Heart right ventricle (tissue), 16 donors: Measurements from ENCODE around the gene POM121. TPM values are rescaled to one million over a fixed set of nuclear protein-coding genes. Genes with fewer than 3 reads are reported as not detected.
A peak's percentile ranks its signal among the peaks of the same experiment; 100 is the strongest.
"Not testable (repeated sequence)": the region's sequence is repeated elsewhere in the genome, so short reads cannot be mapped to it uniquely, and the experiment has no call there.

Experiments used
- ATAC-seq, 8 donors: fragments of 200-7000 bp; cut with Tn5 transposase; one replicate each; pipeline ENCODE4 v1.9.1; 2020; ENCODE audit warnings: mild to moderate bottlenecking in 8 of 8, moderate library complexity in 8 of 8, moderate number of reproducible peaks in 1 of 8
- DNase-seq, 2 donors: peaks; one replicate each; pipeline ENCODE4 v3.0.0-alpha.2; 2020
- H3K27ac ChIP-seq, 10 donors: fragments of 200-600 bp; sonication (generic) in 2 of 10; one replicate each; pipeline versions ENCODE4 v1.5.0 to v1.8.0; 2020 to 2022; ENCODE audit warnings: mild to moderate bottlenecking in 3 of 10
- H3K27me3 ChIP-seq, 7 donors: fragments of 200-600 bp; one replicate each; pipeline ENCODE4 v1.8.0; 2021 to 2022; ENCODE audit warnings: mild to moderate bottlenecking in 2 of 7
- H3K36me3 ChIP-seq, 9 donors: fragments of 200-600 bp; sonication (generic) in 1 of 9; one replicate each; pipeline versions ENCODE4 v1.5.0 to v1.8.0; 2020 to 2022; ENCODE audit warnings: mild to moderate bottlenecking in 2 of 9
- H3K4me1 ChIP-seq, 9 donors: fragments of 200-600 bp; sonication (generic) in 1 of 9; one replicate each; pipeline versions ENCODE4 v1.5.0 to v1.8.0; 2020 to 2022; ENCODE audit warnings: mild to moderate bottlenecking in 4 of 9
- H3K4me3 ChIP-seq, 10 donors: fragments of 200-600 bp; sonication (generic) in 2 of 10; one replicate each; pipeline versions ENCODE4 v1.5.0 to v1.8.0; 2020 to 2022; ENCODE audit warnings: mild to moderate bottlenecking in 7 of 10, moderate library complexity in 2 of 10
- H3K9me3 ChIP-seq, 11 donors: fragments of 200-600 bp in 10 of 11; sonication (generic) in 2 of 11; one replicate each; pipeline versions ENCODE4 v1.5.0 to v1.8.0; 2013 to 2022; ENCODE audit warnings: mild to moderate bottlenecking in 2 of 11, control low read depth in 1 of 11, moderate library complexity in 1 of 11
- WGBS, 2 donors: extraction: QIAGEN DNeasy Blood & Tissue Kit; methylation state at CpG; one replicate each; pipeline ENCODE4 v1.1.7; 2013; ENCODE audit warnings: inconsistent platforms in 1 of 2; 5-methylcytosine and 5-hydroxymethylcytosine counted together
- intact Hi-C, 10 donors: fragments of 100-400 bp; cut with DNase I; formaldehyde crosslinking; loops; one replicate each; pipeline versions ENCODE4 v1.11.1 to v1.14.2; 2022
- polyA plus RNA-seq, 2 donors: library from polyadenylated mRNA; stranded (reverse); fragments of 200-250 nt; gene quantifications; one replicate each; pipeline ENCODE4 v1.2.3, GENCODE V29; 2013
- total RNA-seq, 10 donors: library from RNA; stranded (reverse); fragmentation: NEBNext Ultra II Directional in 3 of 10; extraction: Animal tissue kit (Norgen Biotek cat#: 25700) in 3 of 10; gene quantifications; one replicate each; pipeline versions ENCODE4 v1.2.1 to v1.2.4, GENCODE V29; 2021 to 2023
- TF ChIP-seq, protein P1 (sequence below), 9 donors: fragments of 200-600 bp; sonication (generic) in 2 of 9; IDR thresholded peaks; one replicate each; pipeline versions ENCODE4 v1.5.0 to v1.8.0; 2021 to 2022; ENCODE audit warnings: antibody characterized with exemption in 9 of 9, mild to moderate bottlenecking in 5 of 9, moderate library complexity in 1 of 9
- donor health status: Arrhythmogenic right ventricular cardiomyopathy.
- donor health status: ischemic (EF 13 %, LVEDD 7.1; RV severe dilation, severe dysfunction).
- donor health status: healthy with polysubstance abuse.
- donor health status: DM: no; HTN: yes; CAD: no.
- donor health status: DM: no; HTN: no; CAD: no.
- donor health status: ischemic (EF 25% LVEDD 6.9; RV normal size, moderate dysfunction).
- donor health status: ischemic (EF 25% LVEDD 5.7; RV mildly dilated, moderate dysfunction).
- donor health status: healthy.
- donor health status: DM: yes; HTN: yes; CAD: no.
- donor health status: Ischemic cardiomyopathy.
- donor health status: ischemic (EF 35%, LVEDD 5.7; RV mildly dilated, moderate dysfunction).
- donor health status: nonischemic (EF 11% LVEDD 7.7; RV severe dilation, severe dysfunction).
- donor health status: DM: yes; HTN: yes; CAD: no.
- donor health status: PGD.
- donor health status: ischemic (EF 29% LVEDD 5.4; RV normal size, mild dysfunction).
- donor health status: nonischemic (EF 23%, LVEDD 6.1; RV moderate dilation, normal function).

Gene POM121
- total and polyA plus RNA-seq, 12 donors, result 8.1 to 23.5 (median 17.8) TPM

DNA sequence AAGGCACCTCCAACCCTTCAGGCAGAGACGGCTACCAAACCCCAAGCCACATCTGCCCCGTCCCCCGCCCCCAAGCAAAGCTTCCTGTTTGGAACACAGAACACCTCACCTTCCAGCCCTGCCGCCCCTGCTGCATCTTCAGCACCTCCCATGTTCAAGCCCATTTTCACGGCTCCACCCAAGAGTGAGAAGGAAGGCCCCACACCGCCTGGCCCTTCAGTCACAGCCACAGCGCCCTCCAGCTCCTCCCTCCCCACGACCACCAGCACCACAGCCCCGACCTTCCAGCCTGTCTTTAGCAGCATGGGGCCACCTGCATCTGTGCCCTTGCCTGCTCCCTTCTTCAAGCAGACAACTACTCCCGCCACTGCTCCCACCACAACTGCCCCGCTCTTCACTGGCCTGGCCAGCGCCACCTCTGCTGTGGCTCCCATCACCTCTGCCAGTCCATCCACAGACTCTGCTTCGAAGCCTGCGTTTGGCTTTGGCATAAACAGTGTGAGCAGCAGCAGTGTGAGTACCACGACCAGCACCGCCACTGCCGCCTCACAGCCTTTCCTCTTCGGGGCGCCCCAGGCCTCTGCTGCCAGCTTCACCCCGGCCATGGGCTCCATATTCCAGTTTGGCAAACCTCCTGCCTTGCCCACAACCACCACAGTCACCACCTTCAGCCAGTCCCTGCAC lies 17.3 kb downstream of the POM121 start:
- 87 to 88% methylated on average over 6 of the region's 20 CpGs for WGBS, 2 donors
- H3K4me1 ChIP-seq, H3K27me3 ChIP-seq, ATAC-seq, H3K27ac ChIP-seq, intact Hi-C loops, H3K9me3 ChIP-seq, DNase-seq, H3K4me3 ChIP-seq: not testable (repeated sequence)
- H3K36me3 ChIP-seq, result peaks cover 0 to 49% (median 10%) of the 10 kb centered on the region in 9 donors

DNA sequence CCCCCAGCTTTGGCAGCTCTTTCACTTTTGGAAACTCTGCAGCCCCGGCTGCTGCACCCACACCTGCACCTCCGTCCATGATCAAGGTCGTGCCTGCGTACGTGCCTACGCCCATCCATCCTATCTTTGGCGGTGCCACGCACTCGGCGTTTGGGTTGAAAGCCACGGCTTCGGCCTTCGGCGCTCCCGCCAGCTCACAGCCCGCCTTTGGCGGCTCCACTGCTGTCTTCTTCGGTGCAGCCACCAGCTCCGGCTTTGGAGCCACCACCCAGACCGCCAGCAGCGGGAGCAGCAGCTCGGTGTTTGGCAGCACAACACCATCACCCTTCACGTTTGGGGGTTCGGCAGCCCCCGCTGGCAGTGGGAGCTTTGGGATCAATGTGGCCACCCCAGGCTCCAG lies 18.1 kb downstream of the POM121 start:
- H3K27me3 ChIP-seq, H3K27ac ChIP-seq, H3K9me3 ChIP-seq, DNase-seq, H3K4me1 ChIP-seq, intact Hi-C loops, ATAC-seq, H3K4me3 ChIP-seq: not testable (repeated sequence)
- H3K36me3 ChIP-seq, result peaks cover 0 to 48% (median 8%) of the 10 kb centered on the region in 9 donors
- 97 to 98% methylated on average over 18 to 25 of the region's 25 CpGs for WGBS, 2 donors

DNA sequence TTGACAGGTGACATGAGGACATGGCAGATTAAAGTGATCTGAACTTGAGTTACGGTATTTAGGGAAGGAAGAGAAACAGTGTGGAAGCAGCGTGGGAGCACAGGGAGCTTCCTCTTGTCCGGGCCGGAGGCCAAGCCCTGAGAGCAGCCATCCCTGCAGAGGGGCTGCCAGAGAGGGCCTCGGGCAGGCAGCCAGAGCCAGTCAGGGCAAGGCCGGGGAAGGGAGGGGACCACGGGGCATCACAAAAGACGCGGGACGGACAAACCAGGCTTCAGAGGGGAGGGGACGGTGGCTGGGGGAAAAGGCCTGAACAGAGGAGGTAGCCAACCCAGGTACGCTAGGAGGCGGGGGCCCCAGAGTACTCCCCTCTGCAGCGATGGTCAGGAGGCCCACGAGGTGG lies 20.0 kb downstream of the POM121 start:
- H3K27me3 ChIP-seq, H3K9me3 ChIP-seq, H3K27ac ChIP-seq, H3K4me1 ChIP-seq, H3K4me3 ChIP-seq, intact Hi-C loops: not testable (repeated sequence)
- peak in 1 of 2 donors; percentile 22 for DNase-seq
- 4 to 35% methylated on average over 8 to 9 of the region's 15 CpGs for WGBS, 2 donors
- ATAC-seq, result peak; percentile 63 to 84 (median 75)
- peaks cover 0 to 47% (median 0%) of the 10 kb centered on the region in 9 donors for H3K36me3 ChIP-seq

DNA sequence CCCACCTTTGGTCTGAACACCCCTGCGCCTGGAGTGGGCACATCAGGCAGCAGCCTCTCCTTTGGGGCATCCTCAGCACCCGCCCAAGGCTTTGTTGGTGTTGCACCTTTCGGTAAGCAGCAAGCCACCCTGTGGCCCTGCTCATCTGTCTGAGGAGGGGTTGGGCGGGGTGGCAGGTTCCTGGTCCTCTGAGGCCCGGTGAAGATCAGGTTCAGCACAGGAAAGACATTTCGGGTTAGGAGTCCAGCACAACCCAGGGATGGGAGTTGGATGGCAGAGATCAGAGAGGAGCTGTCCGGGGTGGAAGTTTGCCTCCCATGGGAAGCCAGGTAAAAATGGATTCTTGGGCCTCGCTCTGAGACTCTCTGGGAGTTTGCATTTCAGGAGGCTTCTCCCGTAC lies 20.7 kb downstream of the POM121 start:
- peaks cover 0 to 45% (median 0%) of the 10 kb centered on the region in 9 donors for H3K36me3 ChIP-seq
- WGBS, 2 donors, result 78 to 91% methylated on average over 6 to 9 of the region's 9 CpGs
- intact Hi-C loops, H3K4me3 ChIP-seq, H3K4me1 ChIP-seq, H3K27me3 ChIP-seq, DNase-seq, H3K27ac ChIP-seq, H3K9me3 ChIP-seq: not testable (repeated sequence)
- ATAC-seq, result peak in 1 of 8 donors; percentile 4

DNA sequence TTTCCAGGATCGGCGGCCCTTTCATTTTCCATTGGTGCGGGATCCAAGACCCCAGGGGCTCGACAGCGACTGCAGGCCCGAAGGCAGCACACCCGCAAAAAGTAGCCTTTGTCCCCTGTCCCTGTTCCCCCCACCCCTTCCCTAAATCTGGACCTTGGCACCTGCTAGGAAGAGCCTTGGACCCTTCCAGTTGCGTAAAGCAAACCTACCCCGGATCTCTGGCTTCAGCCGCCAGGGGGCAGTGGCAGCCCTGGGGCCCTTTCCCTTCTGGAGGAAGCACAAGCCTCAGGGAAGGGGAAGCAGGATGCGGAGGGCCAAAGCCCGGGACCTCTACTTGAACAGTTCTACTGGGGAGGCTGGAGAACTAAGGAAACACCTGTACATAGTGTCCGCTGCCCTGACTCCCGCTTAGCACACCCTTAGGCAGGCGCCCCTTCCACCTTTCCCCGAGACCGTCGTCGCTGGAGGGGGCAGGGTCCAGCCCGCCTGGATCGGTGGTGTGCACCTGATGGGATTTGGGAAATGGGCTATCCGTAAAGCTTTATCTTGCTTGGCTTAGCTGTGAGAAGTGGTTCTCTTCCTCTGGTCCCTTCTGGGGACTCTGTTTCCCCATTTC lies 21.3 kb downstream of the POM121 start:
- ATAC-seq, result peak in 3 of 8 donors; percentile 6 to 25 (median 17)
- intact Hi-C loops, H3K27ac ChIP-seq, DNase-seq, H3K27me3 ChIP-seq, H3K4me3 ChIP-seq, H3K9me3 ChIP-seq, H3K4me1 ChIP-seq: not testable (repeated sequence)
- 83 to 84% methylated on average over 20 to 22 of the region's 22 CpGs for WGBS, 2 donors
- peaks cover 0 to 42% (median 0%) of the 10 kb centered on the region in 9 donors for H3K36me3 ChIP-seq
- TF ChIP-seq, protein P1, sequence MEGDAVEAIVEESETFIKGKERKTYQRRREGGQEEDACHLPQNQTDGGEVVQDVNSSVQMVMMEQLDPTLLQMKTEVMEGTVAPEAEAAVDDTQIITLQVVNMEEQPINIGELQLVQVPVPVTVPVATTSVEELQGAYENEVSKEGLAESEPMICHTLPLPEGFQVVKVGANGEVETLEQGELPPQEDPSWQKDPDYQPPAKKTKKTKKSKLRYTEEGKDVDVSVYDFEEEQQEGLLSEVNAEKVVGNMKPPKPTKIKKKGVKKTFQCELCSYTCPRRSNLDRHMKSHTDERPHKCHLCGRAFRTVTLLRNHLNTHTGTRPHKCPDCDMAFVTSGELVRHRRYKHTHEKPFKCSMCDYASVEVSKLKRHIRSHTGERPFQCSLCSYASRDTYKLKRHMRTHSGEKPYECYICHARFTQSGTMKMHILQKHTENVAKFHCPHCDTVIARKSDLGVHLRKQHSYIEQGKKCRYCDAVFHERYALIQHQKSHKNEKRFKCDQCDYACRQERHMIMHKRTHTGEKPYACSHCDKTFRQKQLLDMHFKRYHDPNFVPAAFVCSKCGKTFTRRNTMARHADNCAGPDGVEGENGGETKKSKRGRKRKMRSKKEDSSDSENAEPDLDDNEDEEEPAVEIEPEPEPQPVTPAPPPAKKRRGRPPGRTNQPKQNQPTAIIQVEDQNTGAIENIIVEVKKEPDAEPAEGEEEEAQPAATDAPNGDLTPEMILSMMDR (IDR thresholded peaks at IDR 0.05), result peak in 6 of 9 donors; percentile 21 to 48 (median 27)

DNA sequence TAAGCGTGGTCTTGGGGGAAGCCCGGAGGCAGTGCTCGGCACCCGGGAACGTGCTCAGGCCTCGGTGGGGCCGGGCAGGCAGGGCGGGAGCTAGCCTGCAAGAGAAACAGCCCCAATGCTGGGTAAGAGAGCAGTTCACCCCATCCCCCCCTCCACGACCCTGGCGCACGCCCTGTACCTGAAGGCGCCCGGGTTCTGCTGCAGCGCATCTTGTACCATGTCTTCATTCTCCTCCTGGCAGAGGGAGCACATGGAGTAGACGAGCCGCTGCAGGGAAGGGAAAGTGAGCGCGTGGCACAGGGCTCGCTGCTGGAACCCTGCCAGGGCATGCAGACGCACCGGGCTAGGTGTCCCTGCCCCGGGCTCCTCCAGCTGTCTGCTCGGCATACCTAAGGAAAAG lies 23.8 kb downstream of the POM121 start:
- 72 to 78% methylated on average over 15 of the region's 23 CpGs for WGBS, 2 donors
- H3K27ac ChIP-seq, ATAC-seq, H3K9me3 ChIP-seq, H3K27me3 ChIP-seq, H3K4me1 ChIP-seq, intact Hi-C loops, DNase-seq, H3K4me3 ChIP-seq: not testable (repeated sequence)
- peaks cover 0 to 33% (median 0%) of the 10 kb centered on the region in 9 donors for H3K36me3 ChIP-seq

DNA sequence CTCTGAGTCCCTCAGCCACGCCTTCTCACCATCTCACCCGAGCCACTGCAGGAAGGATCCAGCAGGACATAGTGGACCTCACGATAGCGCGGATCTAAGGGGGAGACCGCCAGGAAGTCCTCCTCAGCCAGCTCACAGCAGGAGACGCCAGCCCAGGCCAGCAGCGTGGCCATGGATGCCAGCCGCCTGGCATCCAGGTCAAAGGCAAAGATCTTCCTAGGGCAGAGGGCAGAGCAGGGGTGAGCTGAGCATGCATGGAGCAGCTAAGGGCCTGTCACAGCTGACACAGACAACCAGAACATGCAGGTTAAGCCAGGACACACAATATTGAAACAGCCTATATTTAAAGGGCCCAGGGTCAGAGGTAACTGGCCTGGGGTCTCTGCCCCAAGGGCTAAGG lies 24.4 kb downstream of the POM121 start:
- ATAC-seq, H3K27me3 ChIP-seq, intact Hi-C loops, H3K4me1 ChIP-seq, H3K9me3 ChIP-seq, H3K27ac ChIP-seq, DNase-seq, H3K4me3 ChIP-seq: not testable (repeated sequence)
- H3K36me3 ChIP-seq, result peaks cover 0 to 31% (median 0%) of the 10 kb centered on the region in 9 donors
- 79 to 81% methylated on average over 9 of the region's 9 CpGs for WGBS, 2 donors

DNA sequence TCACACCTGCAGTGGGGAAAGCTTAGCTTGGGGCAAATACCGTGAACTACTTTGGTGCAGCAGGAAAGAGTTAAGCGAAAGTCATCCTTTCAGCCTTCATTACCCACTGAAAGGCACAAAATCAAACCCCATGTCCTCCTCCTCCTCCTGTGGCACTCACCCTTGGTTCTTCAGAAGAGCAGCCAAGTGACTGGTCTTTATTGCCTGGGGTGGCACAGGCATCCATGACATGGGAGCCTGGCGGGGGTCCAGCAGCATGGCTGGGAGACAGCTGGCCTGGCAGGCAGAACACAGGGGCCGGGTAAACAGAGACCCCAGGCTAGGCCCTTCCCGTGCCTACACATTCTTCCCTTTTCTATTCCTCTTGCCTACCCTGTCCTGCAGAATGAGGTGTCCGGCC lies 24.8 kb downstream of the POM121 start:
- H3K27me3 ChIP-seq, intact Hi-C loops, H3K4me3 ChIP-seq, H3K27ac ChIP-seq, H3K9me3 ChIP-seq, H3K4me1 ChIP-seq: not testable (repeated sequence)
- DNase-seq, result peak; percentile 32 to 43
- WGBS, 2 donors, result 63 to 80% methylated on average over 4 of the region's 6 CpGs
- peaks cover 0 to 31% (median 0%) of the 10 kb centered on the region in 9 donors for H3K36me3 ChIP-seq
- peak in 1 of 8 donors; percentile 15 for ATAC-seq

DNA sequence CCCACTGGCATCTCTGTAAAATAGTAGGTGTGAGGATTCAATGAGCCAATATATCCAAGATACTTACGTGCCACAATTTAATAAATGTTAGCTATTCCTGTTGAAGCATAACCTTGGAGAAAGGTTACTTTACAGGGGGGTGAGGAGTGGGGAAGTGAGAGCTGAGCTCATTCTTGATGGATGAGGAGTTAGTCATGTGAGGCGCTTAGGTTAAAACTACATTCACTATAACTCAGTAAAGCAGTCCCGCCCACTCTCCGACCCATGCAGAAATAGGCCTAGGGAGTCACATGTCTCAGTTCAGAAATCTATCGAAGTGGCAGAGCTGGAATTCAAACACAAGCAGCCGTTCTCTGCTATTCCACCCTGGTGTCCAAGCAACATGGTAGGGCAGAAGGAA lies 25.5 kb downstream of the POM121 start:
- H3K27ac ChIP-seq, H3K9me3 ChIP-seq, intact Hi-C loops, H3K27me3 ChIP-seq, DNase-seq, ATAC-seq, H3K4me3 ChIP-seq, H3K4me1 ChIP-seq: not testable (repeated sequence)
- WGBS, 2 donors, result 82% methylated on average over 4 of the region's 6 CpGs; no CpG with 5 or more reads in 1 of the 2 donors
- peaks cover 0 to 30% (median 0%) of the 10 kb centered on the region in 9 donors for H3K36me3 ChIP-seq

DNA sequence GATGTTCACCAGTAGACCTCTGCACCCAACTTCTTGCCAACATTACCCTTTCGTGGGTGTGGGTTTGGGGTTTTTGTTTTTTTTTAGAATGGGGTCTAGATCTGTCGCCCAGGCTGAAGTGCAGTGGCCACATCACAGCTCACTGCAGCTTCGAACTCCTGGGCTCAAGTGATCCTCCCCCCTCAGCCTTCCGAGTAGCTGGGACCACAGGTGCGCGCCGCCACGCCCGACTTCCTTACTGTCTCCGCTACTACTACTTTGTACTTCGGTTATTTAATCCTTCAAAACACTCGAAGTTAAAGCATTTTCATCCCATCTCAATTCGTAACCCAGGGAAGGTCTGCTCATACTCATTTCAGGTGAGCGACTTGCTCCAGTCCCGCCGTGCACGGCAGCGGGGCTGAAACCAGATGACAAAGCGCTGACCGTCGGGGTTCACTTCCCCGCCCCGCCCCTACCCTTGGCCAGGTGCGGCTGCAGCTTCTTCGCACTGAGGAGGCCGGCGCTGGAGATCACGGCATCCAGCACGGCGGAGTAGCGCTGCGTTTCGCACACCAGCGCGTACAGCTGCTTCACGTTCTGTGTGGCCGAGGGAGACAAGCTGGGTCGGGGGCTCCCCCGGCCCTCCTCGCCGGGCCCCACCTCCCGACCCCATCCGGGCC lies 29.1 kb downstream of the POM121 start:
- H3K36me3 ChIP-seq, DNase-seq, H3K27me3 ChIP-seq, intact Hi-C loops, H3K9me3 ChIP-seq, H3K4me1 ChIP-seq, H3K27ac ChIP-seq: not testable (repeated sequence)
- peak overlapping the region in 9 of 10 donors; percentile 28 to 51 (median 49) for H3K4me3 ChIP-seq
- 8 to 29% methylated on average over 1 to 2 of the region's 43 CpGs for WGBS, 2 donors
- ATAC-seq, result peak; percentile 23 to 67 (median 36)
